Measurements from ENCODE around the gene VOPP1.

DNA sequence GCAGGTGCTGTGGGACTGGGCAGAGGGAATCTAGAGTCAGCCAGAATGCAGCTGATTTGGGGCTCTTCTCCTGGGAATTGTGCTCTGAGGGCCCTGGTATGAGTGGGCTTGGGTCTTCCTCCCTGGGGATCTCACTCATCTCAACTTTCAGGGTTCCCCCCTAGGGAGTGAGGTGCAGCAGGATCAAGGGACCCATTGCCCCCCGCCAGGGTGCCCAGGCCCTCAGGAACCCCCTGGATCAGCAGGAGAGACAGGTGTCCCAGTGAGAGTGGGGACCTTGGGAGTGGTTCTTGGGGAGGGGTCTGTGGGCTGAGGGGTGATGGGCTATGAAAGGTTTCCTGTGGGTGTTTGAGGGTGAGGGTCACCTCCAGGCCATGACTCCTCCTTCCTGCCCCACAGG is 17.6 kb upstream of the VOPP1 start:
- TF ChIP-seq, protein P1, sequence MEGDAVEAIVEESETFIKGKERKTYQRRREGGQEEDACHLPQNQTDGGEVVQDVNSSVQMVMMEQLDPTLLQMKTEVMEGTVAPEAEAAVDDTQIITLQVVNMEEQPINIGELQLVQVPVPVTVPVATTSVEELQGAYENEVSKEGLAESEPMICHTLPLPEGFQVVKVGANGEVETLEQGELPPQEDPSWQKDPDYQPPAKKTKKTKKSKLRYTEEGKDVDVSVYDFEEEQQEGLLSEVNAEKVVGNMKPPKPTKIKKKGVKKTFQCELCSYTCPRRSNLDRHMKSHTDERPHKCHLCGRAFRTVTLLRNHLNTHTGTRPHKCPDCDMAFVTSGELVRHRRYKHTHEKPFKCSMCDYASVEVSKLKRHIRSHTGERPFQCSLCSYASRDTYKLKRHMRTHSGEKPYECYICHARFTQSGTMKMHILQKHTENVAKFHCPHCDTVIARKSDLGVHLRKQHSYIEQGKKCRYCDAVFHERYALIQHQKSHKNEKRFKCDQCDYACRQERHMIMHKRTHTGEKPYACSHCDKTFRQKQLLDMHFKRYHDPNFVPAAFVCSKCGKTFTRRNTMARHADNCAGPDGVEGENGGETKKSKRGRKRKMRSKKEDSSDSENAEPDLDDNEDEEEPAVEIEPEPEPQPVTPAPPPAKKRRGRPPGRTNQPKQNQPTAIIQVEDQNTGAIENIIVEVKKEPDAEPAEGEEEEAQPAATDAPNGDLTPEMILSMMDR (IDR thresholded peaks at IDR 0.05; ENCODE audit: extremely low read depth in 1 of 2, insufficient read depth in 1 of 2, low read depth in 1 of 2, low read length in 2 of 2), result no peak
- TF ChIP-seq POLR2AphosphoS5 (IDR thresholded peaks at IDR 0.05; ENCODE audit: insufficient read depth, low read depth, low read length), result no peak
- no peak for TF ChIP-seq POLR2A (IDR thresholded peaks at IDR 0.05; ENCODE audit: low read depth, low read length)
- no peak for TF ChIP-seq EZH2 (IDR thresholded peaks at IDR 0.05; ENCODE audit: borderline replicate concordance, low read depth, low read length, severe bottlenecking)
- no peak for TF ChIP-seq FOS (IDR thresholded peaks at IDR 0.05; ENCODE audit: borderline replicate concordance, insufficient read depth, low read length)
- TF ChIP-seq GATA2 (IDR thresholded peaks at IDR 0.05; ENCODE audit: insufficient read depth, insufficient read length, low read depth, low read length), result no peak
- TF ChIP-seq MYC (IDR thresholded peaks at IDR 0.05; ENCODE audit: low read depth, low read length), result no peak
- TF ChIP-seq, protein P2, sequence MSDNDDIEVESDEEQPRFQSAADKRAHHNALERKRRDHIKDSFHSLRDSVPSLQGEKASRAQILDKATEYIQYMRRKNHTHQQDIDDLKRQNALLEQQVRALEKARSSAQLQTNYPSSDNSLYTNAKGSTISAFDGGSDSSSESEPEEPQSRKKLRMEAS (IDR thresholded peaks at IDR 0.05; ENCODE audit: insufficient read depth, insufficient read length), result no peak
- TF ChIP-seq JUN (IDR thresholded peaks at IDR 0.05; ENCODE audit: borderline replicate concordance, insufficient read depth, insufficient read length, low read depth), result no peak
